GM12865 (cell line): ENCODE measurements around the gene RHOBTB3.

Source experiments
- DNase-seq: peaks from one replicate; pipeline ENCODE4 v3.0.0; 2010; ENCODE audit warnings: low read depth
- H3K4me3 ChIP-seq: 2 replicates; pipeline ENCODE4 v1.5.1; 2011; ENCODE audit warnings: mild to moderate bottlenecking, low read depth, low read length, control low read depth
- TF ChIP-seq, protein P1 (sequence below): IDR thresholded peaks from 2 replicates; pipeline ENCODE4 v1.5.1; 2011; ENCODE audit warnings: low read length, control low read depth, low read depth, inconsistent platforms; ENCODE audit not compliant: insufficient read depth; ENCODE audit errors: missing control alignments

The RHOBTB3 gene

GRCh38 chr5:95838556-95838955 is 107.4 kb downstream of the RHOBTB3 start:
- TF ChIP-seq, protein P1, sequence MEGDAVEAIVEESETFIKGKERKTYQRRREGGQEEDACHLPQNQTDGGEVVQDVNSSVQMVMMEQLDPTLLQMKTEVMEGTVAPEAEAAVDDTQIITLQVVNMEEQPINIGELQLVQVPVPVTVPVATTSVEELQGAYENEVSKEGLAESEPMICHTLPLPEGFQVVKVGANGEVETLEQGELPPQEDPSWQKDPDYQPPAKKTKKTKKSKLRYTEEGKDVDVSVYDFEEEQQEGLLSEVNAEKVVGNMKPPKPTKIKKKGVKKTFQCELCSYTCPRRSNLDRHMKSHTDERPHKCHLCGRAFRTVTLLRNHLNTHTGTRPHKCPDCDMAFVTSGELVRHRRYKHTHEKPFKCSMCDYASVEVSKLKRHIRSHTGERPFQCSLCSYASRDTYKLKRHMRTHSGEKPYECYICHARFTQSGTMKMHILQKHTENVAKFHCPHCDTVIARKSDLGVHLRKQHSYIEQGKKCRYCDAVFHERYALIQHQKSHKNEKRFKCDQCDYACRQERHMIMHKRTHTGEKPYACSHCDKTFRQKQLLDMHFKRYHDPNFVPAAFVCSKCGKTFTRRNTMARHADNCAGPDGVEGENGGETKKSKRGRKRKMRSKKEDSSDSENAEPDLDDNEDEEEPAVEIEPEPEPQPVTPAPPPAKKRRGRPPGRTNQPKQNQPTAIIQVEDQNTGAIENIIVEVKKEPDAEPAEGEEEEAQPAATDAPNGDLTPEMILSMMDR: no peak
- no peak overlapping the region for H3K4me3 ChIP-seq
- DNase-seq: no peak

GRCh38 chr5:95839658-95840057 is 108.5 kb downstream of the RHOBTB3 start:
- no peak overlapping the region for H3K4me3 ChIP-seq
- no peak for DNase-seq
- TF ChIP-seq, protein P1: no peak

GRCh38 chr5:95840956-95841705 is 110.0 kb downstream of the RHOBTB3 start:
- no peak for DNase-seq
- TF ChIP-seq, protein P1: no peak
- H3K4me3 ChIP-seq: no peak overlapping the region

DNA sequence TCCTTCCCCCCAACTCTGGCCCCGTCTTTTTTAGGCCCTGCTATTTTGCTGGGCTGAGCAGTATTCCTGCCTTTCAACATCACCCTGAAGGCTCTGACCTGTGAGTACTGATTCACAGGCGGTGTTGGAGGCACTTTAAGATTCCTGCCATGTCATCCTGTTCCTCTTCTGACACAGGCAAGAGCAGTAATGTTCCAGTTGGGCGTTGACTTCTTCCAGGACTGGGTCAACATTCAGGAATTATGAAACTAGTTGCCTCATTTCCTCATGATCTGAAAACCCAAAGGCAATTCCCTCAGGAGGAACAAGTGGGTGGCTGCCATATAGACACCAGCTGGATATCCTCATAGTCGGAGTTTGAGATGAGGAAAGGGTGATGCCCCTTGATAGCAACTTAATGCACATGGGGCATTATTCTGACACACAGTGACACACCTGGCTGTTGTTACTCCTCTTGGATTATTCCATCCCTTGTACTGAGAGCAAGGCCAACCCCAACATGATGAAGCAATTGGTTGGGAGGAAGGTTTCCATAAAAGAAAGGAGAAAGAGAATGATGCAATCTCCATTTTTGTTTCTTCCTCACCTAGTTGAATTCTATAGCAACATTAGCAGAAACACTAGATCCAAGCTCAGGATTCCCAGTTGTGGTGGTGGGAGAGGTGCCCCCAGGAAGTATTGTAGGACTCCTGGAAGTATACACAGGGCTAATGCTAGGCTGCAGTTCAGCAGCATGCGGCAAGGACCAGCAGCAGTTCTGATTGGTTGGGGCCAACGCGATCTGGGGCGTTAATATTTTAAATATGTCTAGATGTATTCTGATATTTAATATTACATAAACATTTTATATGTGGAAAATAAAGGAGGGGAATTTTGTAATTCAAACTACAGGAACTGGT is 111.0 kb downstream of the RHOBTB3 start:
- DNase-seq: no peak
- H3K4me3 ChIP-seq: no peak overlapping the region
- TF ChIP-seq, protein P1: no peak

DNA sequence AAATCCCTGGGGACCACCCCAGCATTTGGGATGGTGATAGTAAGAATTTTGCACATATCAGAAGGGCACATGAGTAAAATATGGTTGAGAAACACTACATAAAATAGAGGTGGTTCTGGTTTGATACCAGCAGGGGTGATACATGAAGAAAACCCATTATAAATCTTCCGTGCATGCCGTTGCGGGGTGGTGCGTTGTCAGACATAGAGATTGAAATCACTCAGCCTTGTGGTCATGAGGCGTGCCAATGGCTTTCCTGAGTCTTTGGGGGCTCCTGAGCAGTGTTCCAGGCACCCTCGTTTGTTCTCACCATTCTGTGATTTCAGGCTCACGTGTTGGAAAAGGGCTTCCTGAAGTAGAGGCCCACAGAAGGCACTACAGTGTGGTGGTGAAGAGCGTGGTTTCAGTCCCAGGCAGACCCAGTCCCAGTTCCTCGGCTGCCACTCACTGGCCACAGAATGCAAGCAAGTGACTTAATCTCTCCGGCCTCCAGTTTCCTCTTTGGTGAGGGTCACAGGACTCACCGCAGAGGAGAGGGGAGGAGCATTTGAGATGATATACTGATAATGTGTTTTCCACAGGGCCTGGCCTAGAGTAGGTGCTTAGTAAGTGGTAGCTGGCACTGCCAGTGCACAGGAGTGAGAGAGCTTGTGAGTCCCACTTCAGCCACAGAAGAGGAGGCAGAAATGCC is 111.9 kb downstream of the RHOBTB3 start:
- H3K4me3 ChIP-seq: no peak overlapping the region
- peak; percentile 90 for DNase-seq
- TF ChIP-seq, protein P1: peak; percentile 44

- TF ChIP-seq, protein P1: no peak
- no peak overlapping the region for H3K4me3 ChIP-seq
- DNase-seq: no peak
These were observed 112.6 kb downstream of the RHOBTB3 start for GRCh38 chr5:95843733-95844223.
